BE2C (cell line): ENCODE results near the gene CLDN22.

Experiments
- DNase-seq: peaks from one replicate; pipeline ENCODE4 v3.0.0-alpha.2; 2020
- H3K27me3 ChIP-seq: fragments of 250-450 bp; sonication (Bioruptor Pico); 2 replicates; pipeline ENCODE4 v1.5.1; 2020; ENCODE audit warnings: mild to moderate bottlenecking
- H3K36me3 ChIP-seq: fragments of 250-450 bp; sonication (Bioruptor Pico); 2 replicates; pipeline ENCODE4 v1.5.1; 2020; ENCODE audit warnings: mild to moderate bottlenecking
- H3K4me1 ChIP-seq: fragments of 250-450 bp; sonication (Bioruptor Pico); 2 replicates; pipeline ENCODE4 v1.5.1; 2020
- H3K4me3 ChIP-seq: 2 replicates; pipeline ENCODE4 v1.5.1; 2011; ENCODE audit warnings: low read depth, low read length
- H3K9me3 ChIP-seq: fragments of 250-450 bp; sonication (Bioruptor Pico); 2 replicates; pipeline ENCODE4 v1.5.1; 2020
- CTCF ChIP-seq: IDR thresholded peaks from 2 replicates; pipeline ENCODE4 v1.5.1; 2012; ENCODE audit warnings: mild to moderate bottlenecking, low read depth, low read length

Gene CLDN22

DNA sequence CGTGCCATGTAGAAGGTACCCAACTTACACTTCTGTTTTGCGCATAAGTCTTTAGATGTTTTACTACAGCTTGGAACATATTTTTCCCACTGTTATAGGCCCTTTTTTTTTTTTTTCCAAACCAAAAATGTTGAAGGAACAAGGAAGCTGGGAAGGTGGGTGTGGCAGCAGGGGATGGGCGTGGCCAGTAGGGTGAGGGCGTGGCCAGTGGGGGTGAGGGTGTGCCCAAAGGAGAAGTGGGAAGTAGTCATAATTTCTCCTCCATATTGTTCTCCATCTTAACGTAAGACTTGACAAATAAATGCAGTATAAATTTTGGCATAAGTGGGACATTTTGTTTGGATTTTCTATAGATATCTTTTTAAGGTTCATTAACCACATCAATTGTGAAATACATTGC lies 30.4 kb downstream of the CLDN22 start:
- TF ChIP-seq CTCF = no peak
- H3K4me3 ChIP-seq = no peak overlapping the region
- H3K4me1 ChIP-seq = no peaks in the 10 kb centered on the region
- DNase-seq = peak; percentile 25
- H3K27me3 ChIP-seq = no peaks in the 10 kb centered on the region
- H3K36me3 ChIP-seq = peaks cover 3% of the 10 kb centered on the region
- H3K9me3 ChIP-seq = no peaks in the 10 kb centered on the region

- Histone ChIP-seq H3K4me3 (no peak overlapping the region), H3K36me3 (peaks cover 9% of the 10 kb centered on the region), H3K4me1 (no peaks in the 10 kb centered on the region), H3K27me3 (no peaks in the 10 kb centered on the region), H3K9me3 (no peaks in the 10 kb centered on the region)
- no peak for DNase-seq
- no peak for TF ChIP-seq CTCF
These were observed 31.1 kb downstream of the CLDN22 start for GRCh38 chr4:183288955-183289354.

DNA sequence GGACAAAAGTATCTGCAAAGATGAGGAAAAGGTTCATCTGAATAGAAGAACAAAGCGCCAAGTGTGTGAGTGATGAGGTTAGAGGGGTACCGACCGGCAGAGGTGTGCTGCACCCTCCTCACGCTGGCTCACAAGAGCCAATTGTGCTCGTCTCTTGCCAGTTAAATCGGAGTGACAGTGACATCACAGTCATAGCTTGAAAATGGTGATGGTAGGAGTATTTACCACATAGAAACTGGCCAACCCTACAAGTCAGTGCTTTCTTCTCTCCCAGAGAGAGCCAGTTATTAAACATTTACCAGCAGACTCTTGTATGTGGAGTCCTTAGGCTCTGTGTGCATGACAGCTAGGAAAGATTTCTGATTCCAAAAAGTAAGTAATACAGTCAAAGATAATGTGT lies 32.4 kb downstream of the CLDN22 start:
- Histone ChIP-seq H3K4me3 (no peak overlapping the region), H3K9me3 (no peaks in the 10 kb centered on the region), H3K36me3 (peaks cover 9% of the 10 kb centered on the region), H3K4me1 (no peaks in the 10 kb centered on the region), H3K27me3 (no peaks in the 10 kb centered on the region)
- DNase-seq = no peak
- TF ChIP-seq CTCF = no peak

DNA sequence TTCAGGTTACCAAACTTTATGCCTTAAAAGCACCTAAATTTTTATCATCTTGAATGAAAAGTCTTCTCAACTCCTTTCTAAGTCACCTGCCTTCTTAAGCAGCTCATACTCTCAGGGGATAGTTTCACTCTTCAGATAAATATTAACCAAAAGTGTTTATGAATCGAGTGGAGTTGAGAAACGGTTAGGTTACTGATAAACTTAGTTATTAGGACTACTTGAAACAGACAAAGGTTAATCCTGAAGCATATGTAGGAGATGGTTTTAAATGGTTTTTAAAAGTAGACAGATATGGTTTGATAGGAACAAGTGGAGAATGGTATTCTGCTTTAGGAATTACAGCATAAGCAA lies 32.8 kb downstream of the CLDN22 start:
- H3K4me3 ChIP-seq = no peak overlapping the region
- peaks cover 9% of the 10 kb centered on the region for H3K36me3 ChIP-seq
- no peaks in the 10 kb centered on the region for H3K9me3 ChIP-seq
- TF ChIP-seq CTCF = no peak
- no peaks in the 10 kb centered on the region for H3K27me3 ChIP-seq
- DNase-seq = no peak
- no peaks in the 10 kb centered on the region for H3K4me1 ChIP-seq

GRCh38 chr4:183286590-183287308 lies 33.3 kb downstream of the CLDN22 start:
- Histone ChIP-seq H3K36me3 (peaks cover 10% of the 10 kb centered on the region), H3K9me3 (no peaks in the 10 kb centered on the region), H3K4me1 (no peaks in the 10 kb centered on the region), H3K4me3 (no peak overlapping the region), H3K27me3 (no peaks in the 10 kb centered on the region)
- TF ChIP-seq CTCF = no peak
- no peak for DNase-seq

DNA sequence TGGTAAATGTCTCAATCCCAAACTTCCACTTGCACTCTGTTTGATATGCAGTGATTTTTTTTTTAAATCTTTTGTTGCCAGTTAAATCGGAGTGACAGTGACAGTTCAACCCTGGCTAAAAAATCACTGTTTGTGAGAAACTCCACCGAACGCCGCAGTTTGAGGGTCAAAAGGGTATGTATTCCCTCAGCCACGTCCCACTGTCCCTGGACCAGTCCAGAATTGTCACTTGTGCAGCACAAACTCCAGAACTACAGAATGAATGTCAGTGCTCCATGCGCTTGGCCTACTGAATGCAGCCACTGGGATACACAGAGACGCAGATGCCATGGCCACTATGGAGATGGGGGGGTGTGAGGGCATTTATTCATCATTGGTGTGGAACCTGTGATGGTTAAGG lies 34.2 kb downstream of the CLDN22 start:
- Histone ChIP-seq H3K27me3 (no peaks in the 10 kb centered on the region), H3K4me3 (no peak overlapping the region), H3K36me3 (peaks cover 12% of the 10 kb centered on the region), H3K4me1 (no peaks in the 10 kb centered on the region), H3K9me3 (no peaks in the 10 kb centered on the region)
- DNase-seq = no peak
- no peak for TF ChIP-seq CTCF
